Adrenal gland (tissue), 5 donors: ENCODE data around the gene CNTN2.

Experiments
- POLR2A ChIP-seq, 2 donors: fragments of 450-650 bp; IDR thresholded peaks; one replicate each; pipeline ENCODE4 v1.6.1; 2017; ENCODE audit warnings: antibody characterized with exemption in 2 of 2, mild to moderate bottlenecking in 2 of 2, moderate library complexity in 1 of 2
- TF ChIP-seq, protein P1 (sequence below), 6 experiments: fragments of 450-650 bp in 4 of 6; fragments of 200-600 bp in 2 of 6; sonication (generic) in 1 of 6; IDR thresholded peaks; 1 replicate in 5 of 6; 2 replicates in 1 of 6; pipeline versions ENCODE4 v1.5.1 to v1.8.0; 2016 to 2021; ENCODE audit warnings: antibody characterized with exemption in 6 of 6, mild to moderate bottlenecking in 2 of 6, moderate library complexity in 1 of 6
- donor health status: DM: no; HTN: no; CAD: no.

- TF ChIP-seq, protein P1, sequence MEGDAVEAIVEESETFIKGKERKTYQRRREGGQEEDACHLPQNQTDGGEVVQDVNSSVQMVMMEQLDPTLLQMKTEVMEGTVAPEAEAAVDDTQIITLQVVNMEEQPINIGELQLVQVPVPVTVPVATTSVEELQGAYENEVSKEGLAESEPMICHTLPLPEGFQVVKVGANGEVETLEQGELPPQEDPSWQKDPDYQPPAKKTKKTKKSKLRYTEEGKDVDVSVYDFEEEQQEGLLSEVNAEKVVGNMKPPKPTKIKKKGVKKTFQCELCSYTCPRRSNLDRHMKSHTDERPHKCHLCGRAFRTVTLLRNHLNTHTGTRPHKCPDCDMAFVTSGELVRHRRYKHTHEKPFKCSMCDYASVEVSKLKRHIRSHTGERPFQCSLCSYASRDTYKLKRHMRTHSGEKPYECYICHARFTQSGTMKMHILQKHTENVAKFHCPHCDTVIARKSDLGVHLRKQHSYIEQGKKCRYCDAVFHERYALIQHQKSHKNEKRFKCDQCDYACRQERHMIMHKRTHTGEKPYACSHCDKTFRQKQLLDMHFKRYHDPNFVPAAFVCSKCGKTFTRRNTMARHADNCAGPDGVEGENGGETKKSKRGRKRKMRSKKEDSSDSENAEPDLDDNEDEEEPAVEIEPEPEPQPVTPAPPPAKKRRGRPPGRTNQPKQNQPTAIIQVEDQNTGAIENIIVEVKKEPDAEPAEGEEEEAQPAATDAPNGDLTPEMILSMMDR (IDR thresholded peaks at IDR 0.05): peak; percentile 75 to 95 (median 90)
- no peak for TF ChIP-seq POLR2A (IDR thresholded peaks at IDR 0.05)
Measured at GRCh38 chr1:205061665-205062069, 18.7 kb downstream of the CNTN2 start.
